Spleen (tissue), 11 donors: Measurements from ENCODE around the gene MYCBPAP. TPM values are rescaled to one million over a fixed set of nuclear protein-coding genes. Genes with fewer than 3 reads are reported as not detected.
A peak's percentile ranks its signal among the peaks of the same experiment; 100 is the strongest.

ENCODE experiments used
- DNase-seq: peaks from one replicate; pipeline ENCODE4 v3.0.0-alpha.2; 2020
- H3K27ac ChIP-seq, 8 donors: fragments of 200-600 bp; sonication (generic) in 7 of 8; 1 replicate in 4 of 8; 2 replicates in 4 of 8; pipeline versions ENCODE4 v1.5.0 to v1.8.0; 2016 to 2021; ENCODE audit warnings: inconsistent platforms in 4 of 8, mild to moderate bottlenecking in 4 of 8, moderate library complexity in 1 of 8
- H3K27me3 ChIP-seq, 7 donors: fragments of 200-600 bp; sonication (generic) in 6 of 7; replicated peaks in 1 of 7; 1 replicate in 4 of 7; 2 replicates in 3 of 7; pipeline versions ENCODE4 v1.5.0 to v1.8.0; 2016 to 2021; ENCODE audit warnings: inconsistent platforms in 3 of 7, mild to moderate bottlenecking in 1 of 7
- H3K36me3 ChIP-seq, 6 donors: fragments of 200-600 bp; sonication (generic) in 5 of 6; 1 replicate in 4 of 6; 2 replicates in 2 of 6; pipeline versions ENCODE4 v1.5.0 to v1.8.0; 2016 to 2021; ENCODE audit warnings: inconsistent platforms in 2 of 6
- H3K4me1 ChIP-seq, 6 donors: fragments of 200-600 bp; sonication (generic) in 5 of 6; 1 replicate in 3 of 6; 2 replicates in 3 of 6; pipeline versions ENCODE4 v1.5.0 to v1.8.0; 2016 to 2021; ENCODE audit warnings: inconsistent platforms in 3 of 6
- H3K4me3 ChIP-seq, 8 donors: fragments of 200-600 bp; sonication (generic) in 7 of 8; 1 replicate in 4 of 8; 2 replicates in 4 of 8; pipeline versions ENCODE4 v1.5.0 to v1.8.0; 2016 to 2021; ENCODE audit warnings: inconsistent platforms in 4 of 8, mild to moderate bottlenecking in 4 of 8, moderate library complexity in 2 of 8
- H3K9me3 ChIP-seq, 8 donors: fragments of 200-600 bp; sonication (generic) in 7 of 8; 1 replicate in 4 of 8; 2 replicates in 4 of 8; pipeline versions ENCODE4 v1.5.0 to v1.8.0; 2016 to 2021; ENCODE audit warnings: inconsistent platforms in 4 of 8
- POLR2A ChIP-seq, 3 donors: fragments of 450-650 bp; IDR thresholded peaks; one replicate each; pipeline ENCODE4 v1.5.1; 2017; ENCODE audit warnings: antibody characterized with exemption in 3 of 3, mild to moderate bottlenecking in 1 of 3
- POLR2AphosphoS5 ChIP-seq, 3 donors: sonication (generic); formaldehyde crosslinking; IDR thresholded peaks; one replicate each; pipeline ENCODE4 v1.5.1; 2017; ENCODE audit warnings: antibody characterized with exemption in 3 of 3
- WGBS, 5 donors: extraction: QIAGEN DNeasy Blood & Tissue Kit in 3 of 5; methylation state at CpG; one replicate each; pipeline versions ENCODE4 v1.1.5 to v1.1.7; 2013 to 2018; 5-methylcytosine and 5-hydroxymethylcytosine counted together
- intact Hi-C: fragments of 100-400 bp; cut with DNase I; formaldehyde crosslinking; loops from one replicate; pipeline ENCODE4 v1.15.0; 2023; ENCODE audit warnings: low total_unique reads
- polyA plus RNA-seq, 3 donors: library from polyadenylated mRNA; stranded (reverse); fragments of 200-250 nt; gene quantifications; one replicate each; pipeline ENCODE4 v1.2.1, GENCODE V29; 2013
- total RNA-seq, 7 donors: library from RNA; depleted of rRNA in 3 of 7; stranded (reverse); fragments of >200 nt in 3 of 7; fragmentation: NEBNext Ultra II Directional in 4 of 7; extraction: Animal tissue kit (Norgen Biotek cat#: 25700) in 4 of 7; gene quantifications; one replicate each; pipeline versions ENCODE4 v1.1.0 to v1.2.1, GENCODE V29; 2016 to 2021
- TF ChIP-seq, protein P1 (sequence below), 11 experiments: fragments of 200-600 bp in 7 of 11; fragments of 450-650 bp in 4 of 11; sonication (generic) in 4 of 11; IDR thresholded peaks in 8 of 11; conservative IDR thresholded peaks in 3 of 11; 1 replicate in 7 of 11; 2 replicates in 4 of 11; pipeline versions ENCODE4 v1.4.0 to v1.8.0; 2016 to 2021; ENCODE audit warnings: antibody characterized with exemption in 11 of 11, inconsistent platforms in 4 of 11, mild to moderate bottlenecking in 1 of 11
- donor health status: healthy with polysubstance abuse.
- donor health status: DM: no; HTN: no; CAD: no; lungs with moderate emphysema.
- donor health status: DM: no; HTN: no; CAD: no.
- donor health status: Bipolar disorder and iron deficiency.
- donor health status: healthy.
- donor health status: DM: no; HTN: no; CAD: no.
- donor health status: DM: yes; HTN: yes; CAD: no.

MYCBPAP gene
- total and polyA plus RNA-seq, 10 donors, result 0.15 to 2.8 (median 0.84) TPM

GRCh38 chr17:50542795-50543774 lies 34.8 kb downstream of the MYCBPAP start:
- Histone ChIP-seq H3K36me3 (no peaks in the 10 kb centered on the region), H3K4me3 (peak overlapping the region in 1 of 8 donors; percentile 74), H3K27ac (peak overlapping the region in 1 of 8 donors; percentile 79), H3K27me3 (peaks cover 0 to 11% (median 0%) of the 10 kb centered on the region in 7 donors), H3K9me3 (no peaks in the 10 kb centered on the region), H3K4me1 (peaks cover 17 to 46% (median 33%) of the 10 kb centered on the region in 6 donors)
- TF ChIP-seq, protein P1, sequence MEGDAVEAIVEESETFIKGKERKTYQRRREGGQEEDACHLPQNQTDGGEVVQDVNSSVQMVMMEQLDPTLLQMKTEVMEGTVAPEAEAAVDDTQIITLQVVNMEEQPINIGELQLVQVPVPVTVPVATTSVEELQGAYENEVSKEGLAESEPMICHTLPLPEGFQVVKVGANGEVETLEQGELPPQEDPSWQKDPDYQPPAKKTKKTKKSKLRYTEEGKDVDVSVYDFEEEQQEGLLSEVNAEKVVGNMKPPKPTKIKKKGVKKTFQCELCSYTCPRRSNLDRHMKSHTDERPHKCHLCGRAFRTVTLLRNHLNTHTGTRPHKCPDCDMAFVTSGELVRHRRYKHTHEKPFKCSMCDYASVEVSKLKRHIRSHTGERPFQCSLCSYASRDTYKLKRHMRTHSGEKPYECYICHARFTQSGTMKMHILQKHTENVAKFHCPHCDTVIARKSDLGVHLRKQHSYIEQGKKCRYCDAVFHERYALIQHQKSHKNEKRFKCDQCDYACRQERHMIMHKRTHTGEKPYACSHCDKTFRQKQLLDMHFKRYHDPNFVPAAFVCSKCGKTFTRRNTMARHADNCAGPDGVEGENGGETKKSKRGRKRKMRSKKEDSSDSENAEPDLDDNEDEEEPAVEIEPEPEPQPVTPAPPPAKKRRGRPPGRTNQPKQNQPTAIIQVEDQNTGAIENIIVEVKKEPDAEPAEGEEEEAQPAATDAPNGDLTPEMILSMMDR (IDR thresholded peaks at IDR 0.05 in 8 of 11, conservative IDR thresholded peaks at IDR 0.05 in 3 of 11), result no peak
- TF ChIP-seq POLR2AphosphoS5 (IDR thresholded peaks at IDR 0.05) (no peak), POLR2A (IDR thresholded peaks at IDR 0.05) (no peak)
- intact Hi-C loops, result loop anchor here (10.0 kb wide), 1 partner anchor 302 kb away; no protein-coding TSS in a partner anchor
- no peak for DNase-seq
- WGBS, 5 donors, result 85 to 91% (median 88%) methylated on average over 16 of the region's 16 CpGs

DNA sequence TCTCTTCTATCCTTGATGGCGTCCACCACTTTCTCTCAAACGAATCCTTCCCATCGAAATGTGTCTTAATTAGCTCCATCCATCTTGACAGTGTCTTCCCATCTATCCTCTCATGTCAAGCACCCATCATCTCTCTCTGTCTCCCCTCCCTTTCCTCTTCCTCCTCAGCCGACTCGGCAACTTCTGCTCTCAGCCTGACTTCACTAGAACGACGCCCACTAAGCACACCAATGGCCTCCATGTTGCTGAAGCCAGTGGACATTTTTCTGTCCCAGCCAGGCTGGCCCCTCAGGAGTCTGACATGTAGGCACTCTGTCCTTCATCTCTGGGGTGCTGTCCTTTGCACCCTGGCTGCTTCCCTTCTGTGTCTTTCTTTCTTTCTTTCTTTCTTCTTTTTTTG lies 36.3 kb downstream of the MYCBPAP start:
- DNase-seq, result no peak
- intact Hi-C loops, result loop anchor here (10.0 kb wide), 1 partner anchor 300 kb away; no protein-coding TSS in a partner anchor
- 48 to 57% (median 52%) methylated on average over 7 of the region's 7 CpGs for WGBS, 5 donors
- no peak overlapping the region for H3K4me3 ChIP-seq
- TF ChIP-seq POLR2AphosphoS5 (IDR thresholded peaks at IDR 0.05) (no peak), POLR2A (IDR thresholded peaks at IDR 0.05) (no peak)
- TF ChIP-seq, protein P1 (IDR thresholded peaks at IDR 0.05 in 8 of 11, conservative IDR thresholded peaks at IDR 0.05 in 3 of 11), result no peak
- peaks cover 17 to 51% (median 35%) of the 10 kb centered on the region in 6 donors for H3K4me1 ChIP-seq
- H3K27me3 ChIP-seq, result peaks cover 0 to 11% (median 0%) of the 10 kb centered on the region in 7 donors
- H3K27ac ChIP-seq, result no peak overlapping the region
- H3K36me3 ChIP-seq, result peaks cover 0 to 12% (median 0%) of the 10 kb centered on the region in 6 donors
- no peaks in the 10 kb centered on the region for H3K9me3 ChIP-seq

DNA sequence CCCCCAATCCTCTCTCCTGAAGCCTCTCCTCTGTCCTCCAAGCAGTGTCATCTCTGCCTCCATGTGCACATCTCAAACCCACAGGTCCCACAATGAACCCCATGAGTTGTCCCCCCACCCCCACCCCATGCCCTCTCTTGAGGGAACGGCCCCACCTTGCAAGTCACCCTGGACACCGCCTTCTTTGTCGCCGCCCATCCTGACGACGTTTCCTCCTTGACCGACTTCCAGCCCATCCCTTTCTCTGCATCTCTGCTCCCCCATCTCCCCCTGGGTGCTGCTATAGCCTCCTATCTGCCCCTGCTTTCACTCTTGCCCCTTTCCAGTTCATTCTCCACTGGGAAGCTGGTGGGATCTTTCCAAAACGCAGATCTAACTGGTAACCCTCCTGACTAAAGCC lies 37.1 kb downstream of the MYCBPAP start:
- intact Hi-C loops, result loop anchor here (5.0 to 10.0 kb wide), 2 partner anchors 152 to 299 kb away; no protein-coding TSS in a partner anchor
- Histone ChIP-seq H3K9me3 (no peaks in the 10 kb centered on the region), H3K4me1 (peaks cover 17 to 51% (median 35%) of the 10 kb centered on the region in 6 donors), H3K27me3 (peaks cover 0 to 11% (median 0%) of the 10 kb centered on the region in 7 donors), H3K4me3 (no peak overlapping the region), H3K36me3 (peaks cover 0 to 20% (median 0%) of the 10 kb centered on the region in 6 donors), H3K27ac (no peak overlapping the region)
- DNase-seq, result no peak
- WGBS, 5 donors, result 47 to 60% (median 53%) methylated on average over 8 of the region's 8 CpGs
- TF ChIP-seq POLR2AphosphoS5 (IDR thresholded peaks at IDR 0.05) (no peak), POLR2A (IDR thresholded peaks at IDR 0.05) (no peak)
- TF ChIP-seq, protein P1 (IDR thresholded peaks at IDR 0.05 in 8 of 11, conservative IDR thresholded peaks at IDR 0.05 in 3 of 11), result no peak

- H3K36me3 ChIP-seq, result peaks cover 0 to 33% (median 10%) of the 10 kb centered on the region in 6 donors
- WGBS, 5 donors, result 46 to 68% (median 53%) methylated on average over 3 to 4 of the region's 4 CpGs
- peak overlapping the region in 6 of 8 donors; percentile 37 to 75 (median 54) for H3K4me3 ChIP-seq
- peaks cover 17 to 42% (median 28%) of the 10 kb centered on the region in 6 donors for H3K4me1 ChIP-seq
- DNase-seq, result no peak
- H3K27ac ChIP-seq, result peak overlapping the region in 7 of 8 donors; percentile 49 to 89 (median 86)
- TF ChIP-seq POLR2A (IDR thresholded peaks at IDR 0.05) (no peak), POLR2AphosphoS5 (IDR thresholded peaks at IDR 0.05) (no peak)
- TF ChIP-seq, protein P1 (IDR thresholded peaks at IDR 0.05 in 8 of 11, conservative IDR thresholded peaks at IDR 0.05 in 3 of 11), result peak in 1 of 11 experiments; percentile 97
- intact Hi-C loops, result loop anchor here (5.0 to 10.0 kb wide), 2 partner anchors 151 to 298 kb away; no protein-coding TSS in a partner anchor
- H3K9me3 ChIP-seq, result no peaks in the 10 kb centered on the region
- peaks cover 0 to 11% (median 0%) of the 10 kb centered on the region in 7 donors for H3K27me3 ChIP-seq
These were observed 38.4 kb downstream of the MYCBPAP start for GRCh38 chr17:50546701-50547034.
